Smooth muscle cell (in vitro differentiated cells): ENCODE data around the gene SMOC1. TPM values are rescaled to one million over a fixed set of nuclear protein-coding genes. Genes with fewer than 3 reads are reported as not detected.

Source experiments
- DNase-seq: peaks from one replicate; lab custom pipeline; 2025; ENCODE audit not compliant: unreplicated experiment; lab: John Stamatoyannopoulos, UW
- H2AFZ ChIP-seq: fragments of 200-600 bp; sonication (generic); 2 replicates; pipeline ENCODE4 v1.6.0; 2016; ENCODE audit warnings: antibody characterized with exemption, low read depth, mild to moderate bottlenecking
- H3F3A ChIP-seq: fragments of 200-600 bp; sonication (generic); 2 replicates; pipeline ENCODE4 v1.6.0; 2017; ENCODE audit warnings: antibody characterized with exemption, low read depth
- H3K27ac ChIP-seq: fragments of 200-600 bp; sonication (generic); 2 replicates; pipeline ENCODE4 v1.5.1; 2016; ENCODE audit warnings: low read depth, mild to moderate bottlenecking
- H3K27me3 ChIP-seq: fragments of 200-600 bp; sonication (generic); 2 replicates; pipeline ENCODE4 v1.6.1; 2016; ENCODE audit warnings: low read depth, mild to moderate bottlenecking
- H3K36me3 ChIP-seq: fragments of 200-600 bp; sonication (generic); 2 replicates; pipeline ENCODE4 v1.5.1; 2016; ENCODE audit warnings: low read depth
- H3K4me1 ChIP-seq: fragments of 200-600 bp; sonication (generic); 2 replicates; pipeline ENCODE4 v1.5.1; 2016; ENCODE audit warnings: low read depth
- H3K4me2 ChIP-seq: fragments of 200-600 bp; sonication (generic); 2 replicates; pipeline ENCODE4 v1.6.0; 2016; ENCODE audit warnings: mild to moderate bottlenecking
- H3K4me3 ChIP-seq: fragments of 200-600 bp; sonication (generic); 2 replicates; pipeline ENCODE4 v1.5.1; 2016; ENCODE audit warnings: mild to moderate bottlenecking
- H3K79me2 ChIP-seq: fragments of 200-600 bp; sonication (generic); 2 replicates; pipeline ENCODE4 v1.6.0; 2016; ENCODE audit warnings: low read depth, mild to moderate bottlenecking
- H3K9ac ChIP-seq: fragments of 200-600 bp; sonication (generic); 2 replicates; pipeline ENCODE4 v1.6.0; 2016; ENCODE audit warnings: low read depth
- H3K9me3 ChIP-seq: fragments of 200-600 bp; sonication (generic); replicated peaks from 2 replicates; pipeline ENCODE4 v1.5.1; 2016; ENCODE audit warnings: low read depth
- H4K20me1 ChIP-seq: fragments of 200-600 bp; sonication (generic); 2 replicates; pipeline ENCODE4 v1.6.0; 2016; ENCODE audit warnings: low read depth
- CTCF ChIP-seq: fragments of 200-600 bp; sonication (generic); IDR thresholded peaks from 2 replicates; pipeline ENCODE4 v1.5.1; 2017; ENCODE audit warnings: borderline replicate concordance, mild to moderate bottlenecking, antibody characterized with exemption; ENCODE audit not compliant: insufficient read depth, poor library complexity, severe bottlenecking
- WGBS: methylation state at CpG from one replicate; pipeline ENCODE4 v1.1.7; 2016; ENCODE audit warnings: low lambda C conversion rate; 5-methylcytosine and 5-hydroxymethylcytosine counted together
- polyA plus RNA-seq: library from polyadenylated mRNA; unstranded; fragments of >200 nt; fragmentation: Nextera tagmentation; extraction: Ambion mirVana; gene quantifications from 2 replicates; pipeline ENCODE4 v1.2.1, GENCODE V29; 2016
- total RNA-seq: library from RNA; depleted of rRNA; stranded (reverse); fragments of >200 nt; gene quantifications from 2 replicates; pipeline ENCODE4 v1.2.3, GENCODE V29; 2014

SMOC1 gene
- 3.8 and 6.3 TPM in 2 replicates for total RNA-seq
- polyA plus RNA-seq = 0.53 and 1.6 TPM in 2 replicates

GRCh38 chr14:69879175-69880043 is at the start of gene SMOC1:
TSS of gene SMOC1 (plus strand) at chr14:69879416. CDS start at chr14:69879679, 263 bp downstream.
- WGBS = 4% methylated on average over 64 of the region's 67 CpGs
- Histone ChIP-seq H2AFZ (no peak within 1 kb of the TSS), H3K27me3 (peaks cover 59% of the 10 kb centered on the region), H3K4me1 (peaks cover 15% of the 10 kb centered on the region), H3K9ac (no peak within 1 kb of the TSS), H3K36me3 (no peaks in the 10 kb centered on the region), H4K20me1 (no peaks in the 10 kb centered on the region), H3F3A (peaks cover 3% of the 10 kb centered on the region), H3K4me3 (peak within 1 kb of the TSS; percentile 50), H3K79me2 (no peaks in the 10 kb centered on the region), H3K27ac (no peak within 1 kb of the TSS), H3K9me3 (no peaks in the 10 kb centered on the region), H3K4me2 (peak within 1 kb of the TSS; percentile 90)
- TF ChIP-seq CTCF = no peak
- no peak for DNase-seq

GRCh38 chr14:69838881-69839416 is 40.3 kb upstream of the SMOC1 start:
- WGBS = 92% methylated on average over 3 of the region's 3 CpGs
- no peak overlapping the region for H2AFZ ChIP-seq
- no peaks in the 10 kb centered on the region for H3K9me3 ChIP-seq
- no peak overlapping the region for H3K27ac ChIP-seq
- peaks cover 31% of the 10 kb centered on the region for H3K4me1 ChIP-seq
- H3K36me3 ChIP-seq = no peaks in the 10 kb centered on the region
- no peak overlapping the region for H3K9ac ChIP-seq
- H3K4me2 ChIP-seq = no peak overlapping the region
- H4K20me1 ChIP-seq = no peaks in the 10 kb centered on the region
- H3K27me3 ChIP-seq = peaks cover 22% of the 10 kb centered on the region
- H3F3A ChIP-seq = no peaks in the 10 kb centered on the region
- no peak overlapping the region for H3K4me3 ChIP-seq
- no peak for DNase-seq
- H3K79me2 ChIP-seq = no peaks in the 10 kb centered on the region
- TF ChIP-seq CTCF = no peak

- DNase-seq = no peak
- no peak overlapping the region for H3K27ac ChIP-seq
- H4K20me1 ChIP-seq = no peaks in the 10 kb centered on the region
- H3F3A ChIP-seq = no peaks in the 10 kb centered on the region
- TF ChIP-seq CTCF = no peak
- H3K79me2 ChIP-seq = no peaks in the 10 kb centered on the region
- 94% methylated on average over 3 of the region's 3 CpGs for WGBS
- no peak overlapping the region for H3K9ac ChIP-seq
- no peak overlapping the region for H2AFZ ChIP-seq
- no peaks in the 10 kb centered on the region for H3K36me3 ChIP-seq
- H3K4me3 ChIP-seq = no peak overlapping the region
- peaks cover 31% of the 10 kb centered on the region for H3K4me1 ChIP-seq
- no peaks in the 10 kb centered on the region for H3K9me3 ChIP-seq
- peaks cover 21% of the 10 kb centered on the region for H3K27me3 ChIP-seq
- no peak overlapping the region for H3K4me2 ChIP-seq
These were observed 39.6 kb upstream of the SMOC1 start for GRCh38 chr14:69839661-69840060.
